ENCODE measurements around the gene ZDHHC4.

DNA sequence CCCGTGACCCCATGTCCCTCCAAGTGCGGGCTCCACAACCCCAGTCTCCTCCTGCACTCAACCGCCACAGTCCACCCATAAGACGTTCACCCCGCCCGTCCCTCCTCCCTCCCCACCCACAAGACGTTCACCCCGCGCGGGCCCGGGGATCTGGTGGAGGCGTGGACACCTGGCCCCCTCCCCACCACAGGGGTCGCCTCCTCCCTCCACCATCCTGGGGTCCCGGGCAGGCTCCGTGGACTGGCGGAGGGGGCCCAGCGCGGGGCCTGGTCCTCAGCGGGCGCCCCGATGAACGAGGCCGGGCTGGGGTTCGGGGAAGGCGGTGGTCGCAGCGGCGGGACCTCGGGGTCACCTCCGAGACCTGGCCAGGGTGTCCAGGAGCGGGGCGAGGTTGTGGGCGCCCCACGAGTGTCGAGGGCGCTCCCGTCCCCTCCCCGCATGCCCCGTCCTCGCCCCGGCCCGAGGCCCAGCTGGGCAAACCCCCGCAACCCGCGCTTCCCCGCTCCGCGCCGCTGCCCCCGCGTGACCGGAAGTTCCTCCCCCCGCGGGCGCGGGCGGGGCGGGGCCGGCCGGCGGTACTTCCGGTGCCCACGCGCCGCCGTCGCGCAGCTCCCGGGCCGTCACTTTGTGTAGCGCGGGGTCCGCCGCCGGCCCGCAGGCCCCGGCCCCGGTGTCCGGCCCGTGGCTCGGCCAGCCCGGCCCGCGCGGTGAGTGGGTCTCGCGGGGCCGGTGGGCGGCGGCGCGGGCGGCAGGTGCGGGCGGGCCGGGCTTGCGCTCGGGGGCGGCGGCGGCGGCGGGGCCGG is 59.7 kb downstream of the ZDHHC4 start, which contains the start of gene ZNF316:
- TF ChIP-seq, protein P1, sequence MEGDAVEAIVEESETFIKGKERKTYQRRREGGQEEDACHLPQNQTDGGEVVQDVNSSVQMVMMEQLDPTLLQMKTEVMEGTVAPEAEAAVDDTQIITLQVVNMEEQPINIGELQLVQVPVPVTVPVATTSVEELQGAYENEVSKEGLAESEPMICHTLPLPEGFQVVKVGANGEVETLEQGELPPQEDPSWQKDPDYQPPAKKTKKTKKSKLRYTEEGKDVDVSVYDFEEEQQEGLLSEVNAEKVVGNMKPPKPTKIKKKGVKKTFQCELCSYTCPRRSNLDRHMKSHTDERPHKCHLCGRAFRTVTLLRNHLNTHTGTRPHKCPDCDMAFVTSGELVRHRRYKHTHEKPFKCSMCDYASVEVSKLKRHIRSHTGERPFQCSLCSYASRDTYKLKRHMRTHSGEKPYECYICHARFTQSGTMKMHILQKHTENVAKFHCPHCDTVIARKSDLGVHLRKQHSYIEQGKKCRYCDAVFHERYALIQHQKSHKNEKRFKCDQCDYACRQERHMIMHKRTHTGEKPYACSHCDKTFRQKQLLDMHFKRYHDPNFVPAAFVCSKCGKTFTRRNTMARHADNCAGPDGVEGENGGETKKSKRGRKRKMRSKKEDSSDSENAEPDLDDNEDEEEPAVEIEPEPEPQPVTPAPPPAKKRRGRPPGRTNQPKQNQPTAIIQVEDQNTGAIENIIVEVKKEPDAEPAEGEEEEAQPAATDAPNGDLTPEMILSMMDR (IDR thresholded peaks at IDR 0.05): no peak
- peak; percentile 66 for TF ChIP-seq POLR2A (IDR thresholded peaks at IDR 0.05)
